Activated T-cell treated with anti-CD3 and anti-CD28 coated beads, Interleukin-2, amount 50 U/mL, for 72 hours (primary cell): ENCODE measurements around the gene LRRC56. TPM values are rescaled to one million over a fixed set of nuclear protein-coding genes. Genes with fewer than 3 reads are reported as not detected.

Experiments used
- ATAC-seq, 2 donors: fragments of 150-1000 bp; cut with Tn5 transposase; replicated peaks in 1 of 2; 2 replicates each; pipeline ENCODE4 v1.10.0; 2021; ENCODE audit warnings: moderate library complexity in 2 of 2, mild to moderate bottlenecking in 1 of 2
- DNase-seq, 2 donors: peaks; one replicate each; pipeline ENCODE4 v3.0.0; 2021 to 2022; ENCODE audit warnings: mixed read lengths in 1 of 2
- H3K27ac Mint-ChIP-seq: one replicate; pipeline ENCODE4 v1.8.0; 2022; ENCODE audit warnings: mild to moderate bottlenecking, moderate library complexity, mixed read lengths
- H3K27me3 Mint-ChIP-seq: one replicate; pipeline ENCODE4 v1.8.0; 2022; ENCODE audit warnings: low read depth, mixed read lengths
- H3K36me3 Mint-ChIP-seq, 2 donors: one replicate each; pipeline ENCODE4 v1.8.0; 2022; ENCODE audit warnings: mixed read lengths in 2 of 2, mild to moderate bottlenecking in 1 of 2; ENCODE audit not compliant: insufficient read depth in 2 of 2
- H3K4me1 Mint-ChIP-seq: one replicate; pipeline ENCODE4 v1.8.0; 2022; ENCODE audit warnings: low read depth, mixed read lengths
- H3K4me3 Mint-ChIP-seq, 2 donors: one replicate each; pipeline ENCODE4 v1.8.0; 2022; ENCODE audit warnings: mild to moderate bottlenecking in 2 of 2, mixed read lengths in 2 of 2, moderate library complexity in 2 of 2
- H3K9me3 Mint-ChIP-seq, 2 donors: one replicate each; pipeline ENCODE4 v1.8.0; 2022; ENCODE audit warnings: mixed read lengths in 2 of 2
- total RNA-seq, 2 donors: library from RNA; stranded (reverse); gene quantifications; one replicate each; pipeline ENCODE4 v1.2.3, GENCODE V29; 2022

Gene LRRC56
- total RNA-seq, 2 donors from 2014 or later, result 1.2 to 3.1 TPM

- no peaks in the 10 kb centered on the region for H3K9me3 Mint-ChIP-seq
- no peak overlapping the region for H3K4me3 Mint-ChIP-seq
- ATAC-seq (no peak), DNase-seq (no peak)
- no peak overlapping the region for H3K27ac Mint-ChIP-seq
- no peaks in the 10 kb centered on the region for H3K36me3 Mint-ChIP-seq
- H3K27me3 Mint-ChIP-seq, result peaks cover 15% of the 10 kb centered on the region
- H3K4me1 Mint-ChIP-seq, result peaks cover 10% of the 10 kb centered on the region
Observed at GRCh38 chr11:557328-558132, 20.2 kb downstream of the LRRC56 start.

- Mint-ChIP-seq H3K4me1 (peaks cover 10% of the 10 kb centered on the region), H3K4me3 (no peak overlapping the region), H3K36me3 (no peaks in the 10 kb centered on the region), H3K27ac (no peak overlapping the region), H3K27me3 (peaks cover 15% of the 10 kb centered on the region), H3K9me3 (no peaks in the 10 kb centered on the region)
- no peak for ATAC-seq
- DNase-seq, result no peak
Observed at GRCh38 chr11:558503-558902, 21.2 kb downstream of the LRRC56 start.

- Mint-ChIP-seq H3K4me3 (no peak overlapping the region), H3K27ac (no peak overlapping the region), H3K27me3 (peaks cover 15% of the 10 kb centered on the region), H3K36me3 (no peaks in the 10 kb centered on the region), H3K4me1 (peaks cover 10% of the 10 kb centered on the region), H3K9me3 (no peaks in the 10 kb centered on the region)
- no peak for DNase-seq
- no peak for ATAC-seq
Observed at GRCh38 chr11:559020-559620, 21.8 kb downstream of the LRRC56 start.

GRCh38 chr11:559712-560304, 22.5 kb downstream of the LRRC56 start:
- ATAC-seq, result no peak

DNA sequence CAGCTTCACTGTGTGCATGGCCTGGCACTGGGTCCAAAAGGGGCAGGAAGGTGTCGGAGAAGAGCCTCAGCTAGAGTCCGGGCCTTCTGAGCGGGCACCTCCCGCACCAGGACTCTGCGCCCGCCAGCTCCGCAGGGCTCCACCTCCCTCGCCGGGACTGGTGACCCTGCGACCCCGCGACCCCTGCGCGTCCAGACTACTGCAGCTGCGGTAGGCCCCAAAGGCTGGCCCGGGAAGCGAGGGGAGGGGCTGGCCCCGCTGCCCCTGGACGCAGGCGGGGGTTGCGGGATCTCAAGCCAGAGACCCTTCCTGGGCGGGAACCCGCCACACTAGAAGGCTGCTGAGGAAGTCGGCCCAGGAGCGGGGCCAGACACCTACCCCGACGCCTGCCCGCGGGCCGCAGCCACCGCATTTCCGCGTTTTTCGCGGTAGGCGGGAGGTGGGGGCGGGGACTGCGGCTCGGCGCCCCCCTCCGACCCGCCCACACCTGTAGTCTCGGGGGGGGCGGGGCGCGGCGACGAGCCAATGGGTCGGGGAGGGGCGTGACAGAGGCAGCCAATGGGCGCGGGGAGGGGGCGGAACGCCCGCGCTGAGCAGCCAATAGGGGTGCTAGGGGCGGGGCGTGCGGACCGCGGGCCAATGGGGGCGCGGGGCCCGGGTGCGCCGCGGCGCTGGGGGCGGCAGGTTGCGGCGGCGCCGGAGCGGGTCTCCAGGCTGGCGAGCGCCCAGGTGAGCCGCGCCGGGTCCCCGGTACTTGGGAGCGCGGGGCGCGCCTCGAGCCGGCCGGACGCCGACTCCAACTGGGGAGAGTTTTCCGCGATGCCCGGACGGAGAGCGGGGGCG, 23.2 kb downstream of the LRRC56 start, which contains the start of the genes LMNTD2 and RASSF7:
Gene LMNTD2 (minus strand): TSS at position 434 of the 843 bp plus-strand sequence. CDS start 22 bp downstream, at position 412.
Gene RASSF7 (plus strand): TSS at position 666 of the 843 bp plus-strand sequence. CDS start 799 bp downstream, outside the sequence.
- H3K27ac Mint-ChIP-seq, result peak within 1 kb of the TSS; percentile 87
- DNase-seq (peak; percentile 96 to 97), ATAC-seq (peak; percentile 92 to 95)
- peaks cover 10% of the 10 kb centered on the region for H3K4me1 Mint-ChIP-seq
- H3K9me3 Mint-ChIP-seq, result no peaks in the 10 kb centered on the region
- no peaks in the 10 kb centered on the region for H3K36me3 Mint-ChIP-seq
- H3K27me3 Mint-ChIP-seq, result peaks cover 15% of the 10 kb centered on the region
- peak within 1 kb of the TSS; percentile 90 to 96 for H3K4me3 Mint-ChIP-seq

More at GRCh38 chr11:559712-560304, 22.5 kb downstream of the LRRC56 start:
- Mint-ChIP-seq H3K27me3 (peaks cover 15% of the 10 kb centered on the region), H3K36me3 (no peaks in the 10 kb centered on the region), H3K4me1 (peaks cover 10% of the 10 kb centered on the region), H3K9me3 (no peaks in the 10 kb centered on the region), H3K27ac (no peak overlapping the region), H3K4me3 (peak overlapping the region; percentile 90 to 96)
- no peak for DNase-seq

- Mint-ChIP-seq H3K36me3 (no peaks in the 10 kb centered on the region), H3K27me3 (peaks cover 12% of the 10 kb centered on the region), H3K4me1 (peaks cover 10% of the 10 kb centered on the region), H3K27ac (peak overlapping the region; percentile 87), H3K9me3 (no peaks in the 10 kb centered on the region), H3K4me3 (peak overlapping the region; percentile 90 to 96)
- no peak for DNase-seq
- ATAC-seq, result peak; percentile 12 to 43
Observed at GRCh38 chr11:561148-562003, 24.0 kb downstream of the LRRC56 start.

GRCh38 chr11:562046-562645, 24.8 kb downstream of the LRRC56 start:
- Mint-ChIP-seq H3K9me3 (no peaks in the 10 kb centered on the region), H3K27ac (no peak overlapping the region), H3K4me3 (peak overlapping the region; percentile 90 to 96), H3K36me3 (no peaks in the 10 kb centered on the region), H3K4me1 (peaks cover 10% of the 10 kb centered on the region), H3K27me3 (peaks cover 7% of the 10 kb centered on the region)
- ATAC-seq, result no peak
- DNase-seq, result no peak

DNA sequence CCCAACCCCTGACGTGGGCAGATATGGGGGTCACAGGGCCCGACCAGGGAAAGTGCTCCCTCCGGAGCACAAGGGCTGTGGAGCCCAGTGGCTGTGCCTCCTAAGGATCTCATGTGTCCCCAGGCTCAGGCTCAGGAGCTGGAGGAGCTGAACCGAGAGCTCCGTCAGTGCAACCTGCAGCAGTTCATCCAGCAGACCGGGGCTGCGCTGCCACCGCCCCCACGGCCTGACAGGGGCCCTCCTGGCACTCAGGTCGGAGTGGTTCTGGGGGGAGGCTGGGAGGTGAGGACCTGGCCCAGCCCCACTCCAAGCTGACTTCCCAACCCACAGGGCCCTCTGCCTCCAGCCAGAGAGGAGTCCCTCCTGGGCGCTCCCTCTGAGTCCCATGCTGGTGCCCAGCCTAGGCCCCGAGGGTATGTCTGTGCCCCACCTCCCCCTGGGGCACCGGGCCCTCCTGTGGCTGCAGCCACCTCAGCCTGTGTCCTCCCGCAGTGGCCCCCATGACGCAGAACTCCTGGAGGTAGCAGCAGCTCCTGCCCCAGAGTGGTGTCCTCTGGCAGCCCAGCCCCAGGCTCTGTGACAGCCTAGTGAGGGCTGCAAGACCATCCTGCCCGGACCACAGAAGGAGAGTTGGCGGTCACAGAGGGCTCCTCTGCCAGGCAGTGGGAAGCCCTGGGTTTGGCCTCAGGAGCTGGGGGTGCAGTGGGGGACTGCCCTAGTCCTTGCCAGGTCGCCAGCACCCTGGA, 25.9 kb downstream of the LRRC56 start:
- ATAC-seq (no peak), DNase-seq (no peak)
- no peak overlapping the region for H3K4me3 Mint-ChIP-seq
- H3K27ac Mint-ChIP-seq, result no peak overlapping the region
- no peaks in the 10 kb centered on the region for H3K27me3 Mint-ChIP-seq
- H3K36me3 Mint-ChIP-seq, result no peaks in the 10 kb centered on the region
- H3K4me1 Mint-ChIP-seq, result peaks cover 10% of the 10 kb centered on the region
- H3K9me3 Mint-ChIP-seq, result no peaks in the 10 kb centered on the region

GRCh38 chr11:563812-564578, 26.7 kb downstream of the LRRC56 start:
- Mint-ChIP-seq H3K27me3 (no peaks in the 10 kb centered on the region), H3K36me3 (no peaks in the 10 kb centered on the region), H3K4me3 (no peak overlapping the region), H3K27ac (no peak overlapping the region), H3K9me3 (no peaks in the 10 kb centered on the region), H3K4me1 (peaks cover 10% of the 10 kb centered on the region)
- DNase-seq, result no peak
- no peak for ATAC-seq

DNA sequence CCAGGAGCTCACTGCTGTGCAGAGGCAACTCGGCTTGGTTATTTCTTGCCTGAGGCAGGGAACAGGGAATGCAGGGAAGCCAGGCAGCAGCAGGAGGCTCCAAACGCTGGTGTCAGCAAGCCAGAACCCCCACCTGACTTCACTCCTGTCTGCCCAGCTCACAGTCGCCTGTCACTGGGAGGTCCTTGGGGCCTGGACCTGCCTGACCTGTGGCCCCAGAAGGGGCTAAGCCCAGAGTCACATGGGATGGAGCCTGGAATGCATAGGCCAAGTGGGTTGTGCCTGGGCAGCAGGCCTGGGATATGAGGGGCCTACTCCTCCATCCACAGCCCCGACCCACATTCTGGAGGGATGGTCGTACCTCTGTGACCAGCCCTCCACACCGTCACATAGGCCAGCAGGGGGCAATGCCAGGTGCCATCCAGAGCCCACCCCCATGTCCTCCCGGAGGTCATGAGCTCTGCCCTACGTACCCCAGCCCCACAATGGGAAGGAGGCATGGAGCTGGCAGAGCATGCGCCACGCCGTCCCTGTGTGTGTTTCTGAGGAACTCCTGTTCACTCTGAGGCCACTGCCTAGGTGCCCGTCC, 28.7 kb downstream of the LRRC56 start:
- no peaks in the 10 kb centered on the region for H3K27me3 Mint-ChIP-seq
- no peak for ATAC-seq
- peaks cover 4% of the 10 kb centered on the region for H3K4me1 Mint-ChIP-seq
- H3K4me3 Mint-ChIP-seq, result no peak overlapping the region
- no peaks in the 10 kb centered on the region for H3K36me3 Mint-ChIP-seq
- no peak overlapping the region for H3K27ac Mint-ChIP-seq
- no peaks in the 10 kb centered on the region for H3K9me3 Mint-ChIP-seq
- no peak for DNase-seq
